Gastrocnemius medialis (tissue), 4 donors: Measurements from ENCODE around the gene PEX6. TPM values are rescaled to one million over a fixed set of nuclear protein-coding genes. Genes with fewer than 3 reads are reported as not detected.
"Not testable (repeated sequence)": the region's sequence is repeated elsewhere in the genome, so short reads cannot be mapped to it uniquely, and the experiment has no call there.

Experiments used
- ATAC-seq, 2 donors: fragments of 150-250 bp; one replicate each; pipeline ENCODE4 v1.9.1; 2016
- DNase-seq, 2 donors: peaks; one replicate each; pipeline ENCODE4 v3.0.0-alpha.2; 2019
- H3K27ac ChIP-seq, 4 donors: fragments of 200-600 bp; sonication (generic); 1 replicate in 1 of 4; 2 replicates in 3 of 4; pipeline ENCODE4 v1.5.1; 2016 to 2018; ENCODE audit warnings: mild to moderate bottlenecking in 2 of 4, moderate library complexity in 1 of 4
- H3K27me3 ChIP-seq, 3 donors: fragments of 200-600 bp; sonication (generic) in 2 of 3; 1 replicate in 1 of 3; 2 replicates in 2 of 3; pipeline versions ENCODE4 v1.5.1 to v1.6.0; 2016 to 2019; ENCODE audit warnings: mild to moderate bottlenecking in 1 of 3, moderate library complexity in 1 of 3
- H3K36me3 ChIP-seq, 2 donors: fragments of 200-600 bp; sonication (generic) in 1 of 2; one replicate each; pipeline ENCODE4 v1.5.1; 2017 to 2018
- H3K4me1 ChIP-seq, 2 donors: fragments of 200-600 bp; sonication (generic) in 1 of 2; one replicate each; pipeline ENCODE4 v1.5.1; 2016 to 2017; ENCODE audit warnings: mild to moderate bottlenecking in 2 of 2
- H3K4me3 ChIP-seq, 4 donors: fragments of 200-600 bp; sonication (generic) in 3 of 4; 1 replicate in 1 of 4; 2 replicates in 3 of 4; pipeline ENCODE4 v1.5.1; 2016 to 2019; ENCODE audit warnings: mild to moderate bottlenecking in 2 of 4
- H3K9me3 ChIP-seq, 3 donors: fragments of 200-600 bp; sonication (generic) in 2 of 3; 1 replicate in 1 of 3; 2 replicates in 2 of 3; pipeline ENCODE4 v1.5.1; 2016 to 2019
- POLR2A ChIP-seq, 2 donors: fragments of 450-650 bp; IDR thresholded peaks; one replicate each; pipeline ENCODE4 v1.6.1; 2017; ENCODE audit warnings: antibody characterized with exemption in 2 of 2, mild to moderate bottlenecking in 2 of 2, moderate library complexity in 2 of 2
- in situ Hi-C, 4 donors: fragments of 200-750 bp; cut with MboI; loops; one replicate each; pipeline versions ENCODE4 v1.15.0 to v1.8.0; 2017; ENCODE audit warnings: low sequenced_read_pairs in 4 of 4
- intact Hi-C: fragments of 100-400 bp; cut with DNase I; formaldehyde crosslinking; loops from one replicate; pipeline ENCODE4 v1.15.1; 2023; ENCODE audit warnings: low total_unique reads
- total RNA-seq, 4 donors: library from RNA; depleted of rRNA; stranded (reverse); fragments of >200 nt; gene quantifications; one replicate each; pipeline versions ENCODE4 v1.1.0 to v1.2.3, GENCODE V29; 2016
- TF ChIP-seq, protein P1 (sequence below), 5 experiments: fragments of 450-650 bp in 3 of 5; fragments of 200-600 bp in 2 of 5; sonication (generic) in 2 of 5; IDR thresholded peaks in 4 of 5; conservative IDR thresholded peaks in 1 of 5; 1 replicate in 4 of 5; 2 replicates in 1 of 5; pipeline ENCODE4 v1.5.1; 2016 to 2019; ENCODE audit warnings: antibody characterized with exemption in 5 of 5, mild to moderate bottlenecking in 3 of 5, moderate library complexity in 3 of 5

Gene PEX6
- total RNA-seq, 4 donors from 2014 or later: 7.4 to 45.1 (median 12.6) TPM

DNA sequence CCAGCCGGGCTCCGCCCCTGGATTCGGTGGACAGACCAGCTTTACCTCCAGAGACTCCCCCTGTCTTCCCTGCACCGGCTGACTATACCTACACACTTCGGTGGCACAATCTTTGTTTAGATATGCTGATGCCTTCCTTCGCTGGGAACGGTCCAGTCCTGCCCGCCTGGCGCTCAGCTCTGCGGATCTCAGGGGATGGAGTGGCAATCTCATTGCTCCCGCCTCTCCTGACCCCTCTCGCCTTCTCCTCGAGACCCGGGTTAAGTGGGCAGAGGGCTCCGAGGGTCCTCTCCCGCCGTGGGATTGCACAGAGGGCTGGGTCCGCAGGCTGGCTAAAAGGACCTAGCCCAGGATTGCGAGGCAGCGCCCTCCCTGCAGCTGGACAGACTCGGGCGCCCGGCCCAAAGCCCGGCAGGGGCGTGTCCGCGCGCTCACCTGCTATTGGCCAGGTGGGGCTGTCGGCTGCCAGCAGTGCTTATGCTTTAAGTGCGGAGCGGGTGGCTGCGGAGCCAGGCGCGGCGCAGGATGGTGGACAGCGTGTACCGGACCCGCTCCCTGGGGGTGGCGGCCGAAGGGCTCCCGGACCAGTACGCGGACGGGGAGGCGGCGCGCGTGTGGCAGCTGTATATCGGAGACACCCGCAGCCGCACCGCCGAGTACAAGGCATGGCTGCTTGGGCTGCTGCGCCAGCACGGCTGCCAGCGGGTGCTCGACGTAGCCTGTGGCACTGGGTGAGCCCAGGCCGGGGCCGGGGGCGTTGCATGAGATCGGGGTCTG is 18.6 kb downstream of the PEX6 start, which contains the start of gene GNMT:
TSS of gene GNMT (plus strand) at position 512 of the 777 bp plus-strand sequence. CDS start at position 526, 14 bp downstream.
- Histone ChIP-seq H3K27me3 (no peaks in the 10 kb centered on the region), H3K4me1 (peaks cover 7 to 11% of the 10 kb centered on the region in 2 donors), H3K27ac (peak within 1 kb of the TSS; percentile 42 to 58 (median 50)), H3K36me3 (peaks cover 0 to 20% of the 10 kb centered on the region in 2 donors), H3K4me3 (peak within 1 kb of the TSS; percentile 53 to 67 (median 62)), H3K9me3 (no peaks in the 10 kb centered on the region)
- TF ChIP-seq POLR2A (IDR thresholded peaks at IDR 0.05): peak; percentile 48 to 59
- TF ChIP-seq, protein P1, sequence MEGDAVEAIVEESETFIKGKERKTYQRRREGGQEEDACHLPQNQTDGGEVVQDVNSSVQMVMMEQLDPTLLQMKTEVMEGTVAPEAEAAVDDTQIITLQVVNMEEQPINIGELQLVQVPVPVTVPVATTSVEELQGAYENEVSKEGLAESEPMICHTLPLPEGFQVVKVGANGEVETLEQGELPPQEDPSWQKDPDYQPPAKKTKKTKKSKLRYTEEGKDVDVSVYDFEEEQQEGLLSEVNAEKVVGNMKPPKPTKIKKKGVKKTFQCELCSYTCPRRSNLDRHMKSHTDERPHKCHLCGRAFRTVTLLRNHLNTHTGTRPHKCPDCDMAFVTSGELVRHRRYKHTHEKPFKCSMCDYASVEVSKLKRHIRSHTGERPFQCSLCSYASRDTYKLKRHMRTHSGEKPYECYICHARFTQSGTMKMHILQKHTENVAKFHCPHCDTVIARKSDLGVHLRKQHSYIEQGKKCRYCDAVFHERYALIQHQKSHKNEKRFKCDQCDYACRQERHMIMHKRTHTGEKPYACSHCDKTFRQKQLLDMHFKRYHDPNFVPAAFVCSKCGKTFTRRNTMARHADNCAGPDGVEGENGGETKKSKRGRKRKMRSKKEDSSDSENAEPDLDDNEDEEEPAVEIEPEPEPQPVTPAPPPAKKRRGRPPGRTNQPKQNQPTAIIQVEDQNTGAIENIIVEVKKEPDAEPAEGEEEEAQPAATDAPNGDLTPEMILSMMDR (IDR thresholded peaks at IDR 0.05 in 4 of 5, conservative IDR thresholded peaks at IDR 0.05 in 1 of 5): no peak
- in situ Hi-C loops (no loop called here), intact Hi-C loops (no loop called here)
- peak; percentile 69 to 75 for ATAC-seq
- peak; percentile 45 to 73 for DNase-seq

DNA sequence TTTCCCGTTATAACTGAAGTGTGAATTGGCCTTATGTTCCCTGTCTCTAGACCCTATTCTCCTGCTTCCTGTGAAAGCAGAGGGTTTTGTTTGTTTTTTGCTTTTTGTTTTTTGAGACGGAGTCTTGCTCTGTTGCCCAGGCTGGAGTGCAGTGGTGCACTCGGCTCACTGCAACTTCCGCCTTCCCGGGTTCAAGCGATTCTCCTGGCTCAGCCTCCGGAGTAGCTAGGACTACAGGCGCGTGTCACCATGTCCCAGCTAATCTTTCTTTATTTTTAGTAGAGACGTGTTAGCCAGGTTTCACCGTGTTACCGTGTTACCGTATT is 19.1 kb downstream of the PEX6 start:
- no peaks in the 10 kb centered on the region for H3K27me3 ChIP-seq
- intact Hi-C loops: no loop called here
- peak overlapping the region; percentile 53 to 67 (median 62) for H3K4me3 ChIP-seq
- no peaks in the 10 kb centered on the region for H3K9me3 ChIP-seq
- in situ Hi-C loops: no loop called here
- TF ChIP-seq, protein P1 (IDR thresholded peaks at IDR 0.05 in 4 of 5, conservative IDR thresholded peaks at IDR 0.05 in 1 of 5): no peak
- no peak for TF ChIP-seq POLR2A (IDR thresholded peaks at IDR 0.05)
- peaks cover 7 to 11% of the 10 kb centered on the region in 2 donors for H3K4me1 ChIP-seq
- DNase-seq (no peak), ATAC-seq (no peak)
- H3K27ac ChIP-seq: peak overlapping the region in 1 of 4 donors; percentile 58
- H3K36me3 ChIP-seq: peaks cover 0 to 15% of the 10 kb centered on the region in 2 donors

DNA sequence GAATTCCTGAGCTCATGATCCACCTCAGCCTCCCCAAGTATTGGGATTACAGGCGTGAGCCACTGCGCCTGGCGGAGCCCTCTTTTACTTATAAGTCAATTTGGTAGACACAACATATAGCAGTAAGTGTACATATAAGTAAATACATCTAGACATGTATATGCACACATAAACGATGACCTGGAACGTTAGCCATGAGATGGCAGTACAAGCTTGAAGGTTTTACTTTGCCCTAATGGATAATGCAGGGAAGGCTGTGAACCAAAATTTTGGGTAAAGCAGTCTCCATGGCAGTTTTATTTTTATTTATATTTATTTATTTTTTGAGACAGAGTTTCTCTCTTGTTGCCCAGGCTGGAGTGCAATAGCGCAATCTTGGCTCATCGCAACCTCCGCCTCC is 20.9 kb downstream of the PEX6 start:
- Histone ChIP-seq H3K27me3 (no peaks in the 10 kb centered on the region), H3K4me1 (peaks cover 7 to 11% of the 10 kb centered on the region in 2 donors), H3K4me3 (no peak overlapping the region), H3K36me3 (no peaks in the 10 kb centered on the region), H3K9me3 (no peaks in the 10 kb centered on the region), H3K27ac (no peak overlapping the region)
- TF ChIP-seq POLR2A (IDR thresholded peaks at IDR 0.05): no peak
- TF ChIP-seq, protein P1 (IDR thresholded peaks at IDR 0.05 in 4 of 5, conservative IDR thresholded peaks at IDR 0.05 in 1 of 5): peak in 1 of 5 experiments; percentile 7
- in situ Hi-C loops: no loop called here
- intact Hi-C loops: no loop called here
- ATAC-seq: no peak
- DNase-seq: no peak

DNA sequence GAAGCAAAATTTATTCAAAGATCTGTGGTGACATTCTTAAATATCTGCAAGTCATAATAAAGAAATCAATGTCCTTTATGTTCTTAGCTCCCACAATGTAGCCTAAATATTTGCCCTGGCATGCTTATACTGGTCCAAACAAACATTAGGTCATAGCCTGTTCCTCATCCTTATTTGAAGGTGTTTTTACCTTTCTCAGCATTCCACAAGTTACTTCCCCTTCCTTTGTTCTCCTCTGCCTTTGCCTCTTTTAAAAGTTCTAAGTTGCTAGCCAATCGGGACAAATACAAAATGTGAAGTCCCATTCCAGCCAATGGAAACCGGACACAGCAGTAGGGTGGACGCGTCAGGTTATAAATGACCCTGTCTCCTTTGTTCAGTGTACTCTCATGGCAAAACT is 24.6 kb downstream of the PEX6 start:
- H3K4me3 ChIP-seq, H3K36me3 ChIP-seq, H3K9me3 ChIP-seq, DNase-seq, ATAC-seq, H3K4me1 ChIP-seq, H3K27me3 ChIP-seq, in situ Hi-C loops, intact Hi-C loops, H3K27ac ChIP-seq: not testable (repeated sequence)

DNA sequence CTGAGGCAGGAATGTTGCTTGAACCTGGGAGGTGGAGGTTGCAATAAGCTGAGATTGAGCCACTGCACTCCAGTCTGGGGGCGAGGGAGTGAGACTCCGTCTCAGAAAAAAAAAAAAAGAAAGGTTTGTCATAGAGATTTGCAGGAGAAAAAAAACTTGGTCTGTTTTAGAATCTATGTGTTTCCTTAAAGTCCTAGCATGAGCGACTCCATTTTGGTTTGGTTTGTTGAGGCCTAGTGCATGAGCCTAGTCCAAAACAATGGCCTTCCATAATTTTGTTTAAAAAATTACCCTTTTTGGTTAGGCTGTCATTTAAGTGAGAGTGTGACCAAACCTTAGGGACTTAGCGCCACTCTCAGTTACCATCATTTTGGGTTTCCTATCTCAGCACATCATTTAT is 26.6 kb downstream of the PEX6 start:
- Histone ChIP-seq H3K9me3 (no peaks in the 10 kb centered on the region), H3K4me3 (no peak overlapping the region), H3K36me3 (no peaks in the 10 kb centered on the region), H3K27me3 (no peaks in the 10 kb centered on the region), H3K4me1 (no peaks in the 10 kb centered on the region), H3K27ac (no peak overlapping the region)
- in situ Hi-C loops (no loop called here), intact Hi-C loops (no loop called here)
- TF ChIP-seq POLR2A (IDR thresholded peaks at IDR 0.05): no peak
- TF ChIP-seq, protein P1 (IDR thresholded peaks at IDR 0.05 in 4 of 5, conservative IDR thresholded peaks at IDR 0.05 in 1 of 5): no peak
- ATAC-seq (no peak), DNase-seq (no peak)
